ENCODE measurements around the gene CD40.
"Not testable (repeated sequence)": the region's sequence is repeated elsewhere in the genome, so short reads cannot be mapped to it uniquely, and the experiment has no call there.

The CD40 gene

DNA sequence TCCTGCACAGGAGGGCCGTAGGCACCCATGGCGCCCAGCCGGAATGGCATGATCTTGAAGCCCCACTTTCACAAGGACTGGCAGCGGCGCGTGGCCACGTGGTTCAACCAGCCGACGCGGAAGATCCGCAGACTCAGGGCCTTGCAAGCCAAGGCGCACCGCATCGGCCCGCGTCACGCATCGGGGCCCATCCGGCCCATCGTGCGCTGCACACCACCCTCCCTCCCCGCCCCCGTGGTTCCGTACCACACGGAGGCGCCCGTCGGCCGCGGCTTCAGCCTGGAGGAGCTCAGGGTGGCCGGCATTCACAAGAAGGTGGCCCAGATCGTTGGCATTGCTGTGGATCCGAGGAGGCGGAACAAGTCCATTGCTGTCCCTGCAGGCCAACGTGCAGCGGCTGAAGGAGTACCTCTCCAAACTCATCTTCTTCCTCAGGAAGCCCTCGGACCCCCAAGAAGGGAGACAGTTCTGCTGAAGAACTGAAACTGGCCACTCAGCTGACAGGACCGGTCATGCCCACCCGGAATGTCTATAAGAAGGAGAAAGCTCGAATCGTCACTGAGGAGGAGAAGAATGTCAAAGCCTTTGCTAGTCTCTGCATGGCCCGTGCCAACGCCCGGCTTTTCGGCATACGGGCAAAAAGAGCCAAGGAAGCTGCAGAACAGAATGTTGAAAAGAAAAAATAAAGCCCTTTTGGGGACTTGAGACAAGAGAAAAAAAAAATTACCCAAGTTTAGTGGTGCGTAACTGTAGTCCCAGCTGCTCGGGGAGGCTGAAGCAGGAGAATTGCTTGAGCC lies 18.4 kb upstream of the CD40 start:
- no peak for DNase-seq

DNA sequence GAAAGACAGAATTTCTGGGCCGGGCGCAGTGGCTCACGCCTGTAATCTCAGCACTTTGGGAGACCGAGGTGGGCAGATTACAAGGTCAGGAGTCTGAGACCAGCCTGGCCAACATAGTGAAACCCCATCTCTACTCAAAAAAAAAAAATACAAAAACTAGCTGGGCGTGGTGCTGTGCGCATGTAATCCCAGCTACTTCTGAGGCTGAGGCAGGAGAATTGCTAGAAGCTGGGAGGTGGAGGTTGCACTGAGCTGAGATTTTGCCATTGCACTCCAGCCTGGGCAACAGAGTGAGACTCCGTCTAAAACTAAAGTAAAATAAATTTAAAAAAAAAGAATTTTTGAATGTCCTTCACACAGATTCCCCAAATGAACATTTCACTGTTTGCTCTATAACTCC lies 17.7 kb upstream of the CD40 start:
- DNase-seq, result not testable (repeated sequence)

DNA sequence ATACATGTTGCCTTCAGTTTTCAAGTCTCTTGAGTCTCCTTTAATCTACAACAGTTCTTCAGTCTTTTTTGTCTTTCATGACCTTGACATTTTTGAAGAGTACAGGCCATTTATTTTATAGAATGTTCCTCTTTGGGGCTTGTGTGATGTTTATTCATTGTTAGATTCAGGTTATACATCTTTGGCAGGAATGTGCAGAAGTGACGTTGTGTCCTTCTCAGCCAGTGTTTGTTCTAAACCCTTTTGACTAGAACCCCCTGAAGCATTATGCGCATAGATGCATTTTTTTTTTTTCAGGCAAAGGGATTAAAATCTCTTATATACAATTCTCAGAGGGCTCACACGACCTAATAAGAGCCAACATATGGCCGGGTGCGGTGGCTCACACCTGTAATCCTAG lies 17.1 kb upstream of the CD40 start:
- DNase-seq, result no peak

DNA sequence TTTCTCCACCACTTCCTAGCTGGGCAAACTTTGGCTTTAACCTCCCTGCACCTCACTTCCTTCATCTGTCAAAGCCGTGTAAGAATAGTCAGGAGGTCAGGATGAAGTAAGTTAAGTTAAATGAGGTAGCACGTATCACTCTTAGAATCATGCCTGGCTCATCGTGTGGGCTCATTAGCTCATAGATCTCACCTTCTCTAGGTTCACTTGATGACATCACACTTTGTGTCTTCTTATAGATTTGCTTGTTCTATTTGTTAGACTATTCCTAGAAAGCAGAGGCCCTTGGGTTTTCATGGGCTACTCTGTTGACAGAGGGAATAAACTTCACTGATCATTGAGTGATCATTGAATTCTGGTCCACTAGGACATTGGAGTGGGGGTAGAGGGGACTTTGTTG lies 16.2 kb upstream of the CD40 start:
- DNase-seq, result no peak

DNA sequence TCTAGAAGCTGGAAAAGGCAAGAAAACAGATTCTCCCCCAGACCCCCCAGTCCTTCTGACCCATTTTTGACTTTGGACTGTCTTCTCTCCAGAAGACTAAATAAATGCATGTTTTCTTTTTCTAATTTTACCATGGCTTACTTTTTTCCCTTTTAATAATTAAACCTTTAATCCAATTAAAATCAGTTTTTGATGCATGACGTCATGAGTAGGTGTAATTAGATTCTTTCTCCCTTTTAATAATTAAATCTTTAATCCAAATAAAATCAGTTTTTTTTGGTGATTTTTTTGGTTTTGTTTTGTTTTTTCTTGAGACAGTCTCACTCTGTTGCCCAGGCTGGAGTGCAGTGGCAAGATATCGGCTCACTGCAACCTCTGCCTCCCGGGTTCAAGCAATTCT lies 15.2 kb upstream of the CD40 start:
- DNase-seq, result no peak

DNA sequence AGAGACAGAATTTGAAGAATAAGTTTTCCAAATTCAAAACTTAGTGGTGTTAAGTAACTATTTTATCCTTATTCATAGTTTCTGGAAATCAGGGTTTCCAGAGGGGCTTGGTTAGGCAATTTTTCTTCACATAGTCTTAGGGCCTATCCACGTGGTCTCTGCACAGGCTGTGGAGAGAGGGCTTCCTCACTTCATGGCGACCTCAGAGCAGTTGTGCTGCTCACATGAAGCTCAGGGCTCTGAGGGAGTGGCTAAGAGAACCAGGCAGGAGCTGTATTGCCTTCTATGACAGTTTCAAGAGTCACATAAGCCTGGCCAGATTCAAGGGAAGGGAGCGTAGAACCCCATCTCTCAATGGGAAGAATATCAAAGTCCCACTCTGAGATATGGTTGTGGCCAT lies 13.9 kb upstream of the CD40 start:
- DNase-seq, result no peak

DNA sequence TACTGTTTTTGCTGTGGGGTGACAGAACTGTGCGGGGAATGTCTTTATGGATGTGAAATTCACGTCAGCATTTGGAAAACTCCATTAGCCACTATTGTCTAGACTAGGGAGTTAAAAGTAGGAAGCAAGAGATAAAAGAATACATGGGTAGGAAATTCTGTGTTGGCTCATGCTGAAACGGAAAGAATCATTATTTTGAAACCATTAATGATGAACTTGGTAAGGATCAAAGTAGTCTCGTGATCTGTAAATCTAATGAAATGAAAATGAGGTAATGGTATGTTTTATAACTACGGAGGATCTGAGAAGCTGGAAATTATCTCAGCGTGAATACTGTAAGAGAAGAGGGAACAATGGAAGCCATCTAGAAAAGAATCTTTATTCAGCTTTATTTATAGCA lies 11.1 kb upstream of the CD40 start:
- no peak for DNase-seq

DNA sequence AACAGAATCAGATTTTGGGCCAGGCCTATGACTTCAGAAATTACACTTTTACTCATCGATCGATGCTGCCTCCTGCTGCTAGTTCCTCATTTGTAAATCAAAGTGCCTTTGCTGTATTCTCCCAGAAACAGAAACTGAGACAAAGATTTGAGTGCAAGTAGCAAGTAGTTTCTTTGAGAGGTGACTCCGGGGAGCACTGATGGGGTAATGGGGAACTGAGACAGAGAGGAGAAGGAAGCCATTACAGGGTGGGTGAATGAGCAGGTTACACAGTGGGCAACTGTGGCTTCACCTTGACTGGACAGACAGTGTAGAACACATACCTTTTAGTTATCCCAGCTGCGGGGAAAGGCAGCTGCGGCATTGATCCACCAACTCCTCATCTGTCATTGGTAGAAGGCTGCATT lies 9.7 kb upstream of the CD40 start:
- no peak for DNase-seq

DNA sequence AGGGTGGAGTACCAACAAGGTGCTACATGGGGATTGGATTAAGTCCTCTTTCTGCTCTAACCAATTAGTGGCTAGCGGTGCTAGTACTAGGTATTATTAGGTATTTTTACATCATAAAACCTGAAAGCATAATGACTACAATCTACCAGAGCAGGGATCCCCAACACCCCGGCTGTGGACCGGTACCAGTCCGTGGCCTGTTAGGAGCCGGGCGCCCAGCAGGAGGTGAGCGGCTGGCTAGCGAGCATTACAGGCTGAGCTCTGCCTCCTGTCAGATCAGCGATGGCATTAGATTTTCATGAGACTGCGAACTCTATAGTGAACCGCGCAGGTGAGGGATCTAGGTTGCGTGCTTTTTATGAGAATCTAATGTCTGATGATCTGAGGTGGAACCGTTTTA lies 9.1 kb upstream of the CD40 start:
- no peak for DNase-seq

DNA sequence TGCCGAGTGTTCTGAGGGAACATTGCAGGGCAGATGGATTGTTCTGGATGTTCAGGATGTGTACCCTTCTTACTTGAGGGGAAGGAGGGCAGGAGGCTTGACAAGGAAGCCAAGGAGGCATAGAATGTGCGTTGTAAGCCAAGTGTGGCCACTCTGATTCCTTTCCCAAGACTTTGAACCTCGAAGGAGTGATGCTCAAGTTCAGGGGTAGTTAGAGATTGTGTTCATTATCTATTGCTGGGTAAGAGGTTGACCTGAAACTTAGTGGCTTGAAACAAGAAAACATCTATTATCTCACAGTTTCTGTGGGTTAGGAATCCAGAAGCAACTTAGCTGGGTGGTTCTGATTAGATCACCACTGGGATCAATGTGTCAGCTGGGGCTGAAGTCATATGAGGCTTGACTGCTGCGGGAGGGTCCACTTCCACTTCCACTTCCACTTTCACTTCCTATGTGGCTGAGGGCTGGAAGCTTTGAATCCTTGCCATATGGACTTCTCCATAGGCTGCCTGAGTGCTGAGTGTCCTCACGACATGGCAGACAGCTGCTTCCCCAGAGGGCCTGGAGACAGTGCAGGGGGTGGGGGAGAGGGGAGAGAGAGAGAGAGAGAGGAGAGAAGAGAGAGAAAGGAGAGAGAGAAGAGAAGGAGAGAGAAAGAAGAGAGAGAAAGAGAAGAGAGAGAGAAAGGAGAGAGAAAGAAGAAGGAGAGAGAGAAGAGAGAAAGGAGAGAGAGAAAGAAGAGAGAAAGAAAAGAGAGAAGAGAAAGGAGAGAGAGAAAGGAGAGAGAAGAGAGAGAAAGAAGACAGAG lies 6.9 kb upstream of the CD40 start:
- no peak for DNase-seq

DNA sequence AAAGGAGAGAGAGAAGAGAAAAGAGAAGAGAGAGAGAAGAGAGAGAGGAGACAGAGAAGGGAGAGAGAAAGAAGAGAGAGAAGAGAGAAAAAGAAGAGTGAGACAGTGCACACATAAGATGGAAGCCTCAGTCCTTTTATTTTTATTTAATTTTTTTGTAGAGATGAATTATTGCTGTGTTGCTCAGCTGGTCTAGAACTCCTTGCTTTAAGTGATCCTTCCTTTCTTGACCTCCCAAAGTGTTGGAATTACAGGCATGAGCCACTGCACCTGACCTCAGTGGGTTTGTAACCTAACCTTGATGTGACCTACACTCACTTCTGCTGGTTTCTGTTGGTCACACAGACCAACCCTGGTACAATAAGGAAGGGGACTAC lies 6.3 kb upstream of the CD40 start:
- no peak for DNase-seq

DNA sequence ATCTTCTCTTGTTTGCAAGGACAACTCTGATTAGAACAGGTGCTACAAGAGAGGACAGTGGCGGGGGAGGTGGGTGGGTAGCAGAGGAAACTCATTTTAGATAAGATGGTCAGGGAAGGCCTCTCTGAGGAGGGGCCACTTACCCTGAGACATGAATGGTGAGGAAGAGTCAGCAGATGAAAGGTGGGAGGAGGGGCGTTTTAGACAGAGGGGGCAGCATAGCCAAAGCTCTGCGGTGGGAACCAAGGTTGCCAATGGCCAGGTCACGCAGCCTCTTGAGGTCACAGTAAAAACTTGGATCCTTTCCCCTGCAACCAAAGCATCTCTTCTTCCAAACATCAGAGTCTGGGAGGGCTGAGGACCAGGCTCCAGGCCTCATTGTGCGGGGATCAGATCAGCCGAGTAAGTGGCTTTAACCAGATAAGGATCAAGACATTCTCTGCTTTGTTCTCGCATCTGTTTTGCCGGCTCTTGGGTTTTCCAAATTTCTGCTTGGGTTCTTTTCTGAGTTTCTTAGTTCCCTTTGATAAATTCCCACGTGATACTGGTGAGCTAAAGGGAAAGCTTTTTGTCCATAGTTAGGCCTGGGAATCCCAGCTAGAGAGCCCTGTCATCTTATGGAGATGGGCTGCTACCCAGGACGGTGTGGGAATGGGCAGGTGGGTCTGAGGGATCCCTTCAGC lies 5.5 kb upstream of the CD40 start:
- DNase-seq, result no peak

DNA sequence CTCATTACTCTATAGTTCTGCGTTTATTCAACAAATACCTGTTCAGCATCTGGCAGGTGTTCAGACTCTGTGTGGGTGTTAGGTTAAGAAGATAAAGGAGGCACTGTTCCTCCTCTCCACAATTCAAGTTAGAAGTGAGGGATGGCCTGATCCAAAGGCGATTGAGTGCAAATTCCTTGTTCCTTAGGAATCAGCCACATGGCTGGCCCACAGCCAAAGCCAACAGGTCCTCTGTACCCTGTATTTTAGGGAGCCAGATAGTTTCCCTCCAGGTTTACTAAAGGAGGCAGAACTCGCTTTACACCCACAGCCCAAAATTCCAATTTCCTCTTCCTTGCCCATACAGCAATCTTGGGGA lies 5.0 kb upstream of the CD40 start:
- DNase-seq, result no peak

DNA sequence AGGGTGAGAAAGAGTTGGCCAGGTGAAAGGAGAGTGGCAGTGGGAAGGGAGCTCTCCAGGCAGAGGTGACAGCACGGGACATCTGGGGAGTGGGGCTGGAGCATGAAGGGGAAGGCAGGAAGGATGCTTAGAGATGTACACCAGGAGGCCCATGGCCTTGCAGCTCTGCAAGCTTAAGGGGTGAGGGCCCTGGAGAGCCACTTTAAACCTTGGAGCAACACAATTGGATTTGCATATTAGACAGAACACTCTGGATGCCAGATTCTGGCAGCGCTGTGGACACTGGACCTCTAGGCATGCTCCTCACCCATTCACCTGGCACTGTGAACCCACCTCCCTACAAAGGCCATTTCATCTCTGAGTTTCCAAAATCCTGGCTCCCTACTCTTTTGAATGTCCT lies 3.7 kb upstream of the CD40 start:
- no peak for DNase-seq

DNA sequence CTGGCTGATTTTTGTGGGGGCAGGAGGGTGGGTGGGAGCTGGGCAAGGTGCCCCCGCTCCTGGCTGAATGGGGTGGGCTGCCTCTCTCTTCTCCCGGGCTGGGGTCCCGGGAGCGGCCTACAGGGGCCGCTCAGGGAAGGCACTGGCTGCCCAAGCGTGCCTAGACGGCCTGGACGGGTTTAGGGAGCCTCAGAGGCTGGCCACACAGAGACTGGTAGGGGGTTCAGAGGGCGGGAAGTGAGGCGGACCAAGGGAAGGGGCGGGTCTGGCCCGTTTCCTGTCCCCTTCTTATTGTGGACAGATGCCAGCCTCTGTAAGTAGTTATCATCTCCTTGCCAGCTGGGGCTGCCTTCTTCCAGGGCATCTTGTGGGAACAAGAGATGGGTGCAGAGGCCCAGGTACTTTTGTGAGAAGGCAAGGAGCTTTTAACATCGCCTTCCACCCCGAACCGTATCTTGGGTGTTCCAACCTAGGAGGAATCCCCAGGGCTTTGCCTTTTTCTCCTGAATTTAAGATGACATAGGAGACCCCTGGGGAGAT lies 437 bp downstream of the CD40 start:
- DNase-seq, result peak; percentile 28

DNA sequence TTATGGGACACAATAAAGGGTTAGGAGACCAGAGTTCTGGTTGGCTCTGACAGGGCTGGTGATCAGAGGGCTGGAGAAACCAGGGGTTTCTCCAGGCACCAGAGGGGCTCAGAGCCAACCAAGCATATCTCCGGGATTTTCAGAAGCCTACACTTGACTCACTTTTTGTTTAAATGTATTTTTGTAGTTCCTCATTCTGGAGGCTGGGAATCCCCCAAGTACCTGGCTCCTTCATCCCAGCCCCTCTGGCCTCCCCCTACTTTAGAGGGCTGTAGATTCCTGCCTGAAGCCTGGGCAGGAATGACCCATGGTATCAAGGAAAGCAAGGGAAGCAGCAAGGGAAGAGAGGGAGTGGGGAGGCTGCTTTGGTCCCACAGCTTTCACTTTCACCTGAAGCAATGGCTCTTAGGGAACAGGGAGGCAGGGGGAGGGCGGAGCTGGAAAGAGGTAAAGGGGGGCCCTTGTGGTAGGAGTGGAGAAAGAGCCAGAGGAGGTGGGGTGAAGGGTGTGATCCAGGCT lies 973 bp downstream of the CD40 start:
- no peak for DNase-seq

DNA sequence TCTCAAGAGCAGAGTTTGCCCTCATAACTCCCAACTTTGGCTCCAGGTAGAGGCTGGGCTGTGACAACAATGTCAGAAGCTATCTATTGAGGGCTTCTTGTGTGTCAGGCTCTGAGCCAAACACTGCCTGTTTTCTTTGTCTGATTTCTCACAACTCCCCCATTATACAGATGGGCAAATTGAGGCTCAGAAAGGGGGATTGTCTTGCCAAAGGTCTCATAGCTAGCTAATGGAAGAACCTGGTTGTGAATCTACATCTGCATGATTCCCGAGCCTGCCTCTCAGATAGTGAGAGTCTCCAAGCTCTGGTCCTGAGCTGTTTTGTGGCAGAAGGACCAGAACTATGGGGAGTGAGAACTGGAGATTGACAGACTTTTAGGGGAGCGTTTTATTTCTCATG lies 1.4 kb downstream of the CD40 start:
- DNase-seq, result no peak

DNA sequence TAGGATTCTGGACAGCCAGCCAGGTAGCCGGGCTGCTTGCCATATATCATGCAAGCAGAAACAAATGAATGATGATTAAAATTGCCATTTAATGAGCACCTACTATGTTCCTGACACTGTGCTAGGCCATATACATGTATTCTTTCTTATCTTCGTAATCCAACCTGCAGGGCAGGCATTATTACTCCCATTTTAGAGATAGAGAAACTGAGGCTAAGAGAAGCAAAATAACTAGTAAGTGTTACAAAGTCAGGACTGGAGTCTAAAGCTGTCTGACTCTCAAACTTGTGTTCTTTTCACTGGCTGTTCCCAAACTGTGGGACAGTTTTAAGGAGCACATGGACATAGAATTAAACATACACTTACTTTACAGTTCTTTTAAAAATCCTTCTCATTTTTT lies 2.0 kb downstream of the CD40 start:
- no peak for DNase-seq

DNA sequence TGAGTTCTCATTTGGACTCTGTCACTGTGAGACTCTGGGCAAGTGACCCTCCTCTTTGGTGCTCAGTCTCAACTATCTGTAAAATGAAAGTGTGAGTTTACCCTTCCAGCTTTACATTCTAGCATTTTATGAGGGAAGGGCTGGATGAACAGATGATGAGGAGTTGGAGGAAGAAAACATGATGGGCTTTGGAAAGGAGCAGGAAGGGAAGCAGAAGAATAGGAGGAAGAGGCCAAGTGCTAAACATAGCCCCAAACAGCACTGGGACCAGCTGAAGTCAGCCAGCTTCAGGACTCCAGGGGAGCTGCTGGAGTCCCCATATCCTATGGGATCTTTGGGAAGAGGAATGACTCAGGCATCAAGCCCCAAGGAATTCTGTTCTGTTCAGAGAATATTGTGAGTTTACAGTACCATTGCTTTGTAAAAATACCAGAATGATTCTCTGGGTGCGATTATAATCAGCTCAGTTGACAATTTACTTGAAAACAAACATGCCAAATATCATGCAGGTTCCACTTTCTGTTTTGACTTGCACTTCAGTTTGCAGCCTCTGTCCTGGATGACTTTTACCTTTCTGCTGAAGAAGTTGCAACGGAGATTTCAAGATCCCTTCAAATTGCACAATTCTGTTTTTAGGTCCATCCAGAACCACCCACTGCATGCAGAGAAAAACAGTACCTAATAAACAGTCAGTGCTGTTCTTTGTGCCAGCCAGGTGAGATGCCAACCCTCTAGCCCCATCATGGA lies 3.2 kb downstream of the CD40 start:
- DNase-seq, result no peak

DNA sequence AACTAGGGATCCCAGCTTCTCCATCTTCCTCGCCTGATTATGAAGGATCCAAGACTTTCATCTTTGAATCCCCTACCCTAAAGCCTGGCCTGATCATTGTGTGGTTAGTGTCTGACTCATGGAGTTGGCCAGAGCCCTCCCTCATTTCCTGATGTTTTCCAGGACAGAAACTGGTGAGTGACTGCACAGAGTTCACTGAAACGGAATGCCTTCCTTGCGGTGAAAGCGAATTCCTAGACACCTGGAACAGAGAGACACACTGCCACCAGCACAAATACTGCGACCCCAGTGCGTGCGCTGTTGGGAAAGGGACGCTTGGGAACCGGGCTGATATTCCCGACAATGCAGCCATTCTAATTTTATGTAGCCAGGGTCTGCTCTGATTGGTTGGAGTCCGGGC lies 4.0 kb downstream of the CD40 start:
- DNase-seq, result no peak

DNA sequence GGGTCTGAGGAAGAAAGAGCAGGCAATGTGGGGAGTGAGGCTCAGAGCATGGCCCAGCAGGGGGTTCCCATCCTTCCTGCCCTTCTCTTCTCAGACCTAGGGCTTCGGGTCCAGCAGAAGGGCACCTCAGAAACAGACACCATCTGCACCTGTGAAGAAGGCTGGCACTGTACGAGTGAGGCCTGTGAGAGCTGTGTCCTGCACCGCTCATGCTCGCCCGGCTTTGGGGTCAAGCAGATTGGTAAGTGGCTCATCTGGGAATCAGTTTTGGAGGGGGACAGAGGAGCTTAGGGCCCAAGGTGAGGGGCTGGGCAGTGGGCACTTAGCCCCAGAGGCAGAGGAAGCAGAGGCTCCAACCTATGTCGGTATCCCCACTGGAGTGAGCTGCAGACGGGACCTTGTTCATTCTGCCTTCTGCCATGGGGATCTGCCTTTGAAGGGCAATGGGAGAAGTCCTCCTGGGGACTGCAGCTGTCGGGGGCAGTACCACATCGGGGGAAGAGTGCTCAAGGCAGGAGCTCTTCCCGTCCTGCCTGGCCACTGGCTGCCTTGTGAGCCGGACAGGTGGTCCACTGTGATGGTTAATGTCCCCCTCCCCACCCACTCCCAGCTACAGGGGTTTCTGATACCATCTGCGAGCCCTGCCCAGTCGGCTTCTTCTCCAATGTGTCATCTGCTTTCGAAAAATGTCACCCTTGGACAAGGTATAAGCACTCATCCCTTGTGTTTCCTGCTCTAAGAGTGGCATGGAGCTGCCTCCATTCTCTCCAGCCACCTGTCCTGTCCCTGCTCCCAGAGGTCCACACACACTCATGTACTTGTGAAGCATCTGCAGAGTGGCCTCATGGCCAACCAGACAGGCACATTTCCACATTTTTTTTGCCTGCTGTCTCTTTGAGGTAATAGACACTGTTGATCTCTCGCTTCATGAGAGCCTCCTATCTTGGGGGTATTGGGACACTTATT lies 4.7 kb downstream of the CD40 start:
- DNase-seq, result no peak
